Esophagus squamous epithelium (tissue), 5 donors: Measurements from ENCODE around the gene CYP26B1. TPM values are rescaled to one million over a fixed set of nuclear protein-coding genes. Genes with fewer than 3 reads are reported as not detected.

Experiments used
- DNase-seq: peaks from one replicate; lab custom pipeline; 2025; lab: John Stamatoyannopoulos, UW
- H3K27ac ChIP-seq, 4 donors: fragments of 200-600 bp; sonication (generic); one replicate each; pipeline ENCODE4 v1.5.1; 2016 to 2019; ENCODE audit warnings: mild to moderate bottlenecking in 1 of 4
- H3K27me3 ChIP-seq, 4 donors: fragments of 200-600 bp; sonication (generic); 1 replicate in 3 of 4; 2 replicates in 1 of 4; pipeline versions ENCODE4 v1.5.1 to v1.6.0; 2017 to 2021; ENCODE audit warnings: antibody characterized with exemption in 1 of 4
- H3K36me3 ChIP-seq, 3 donors: fragments of 200-600 bp; sonication (generic); one replicate each; pipeline ENCODE4 v1.5.1; 2016 to 2019
- H3K4me1 ChIP-seq, 3 donors: fragments of 200-600 bp; sonication (generic); one replicate each; pipeline ENCODE4 v1.5.1; 2017 to 2019
- H3K4me3 ChIP-seq, 4 donors: fragments of 200-600 bp; sonication (generic); 1 replicate in 3 of 4; 2 replicates in 1 of 4; pipeline ENCODE4 v1.5.1; 2016 to 2019; ENCODE audit warnings: mild to moderate bottlenecking in 2 of 4, moderate library complexity in 1 of 4
- H3K9me3 ChIP-seq, 3 donors: fragments of 200-600 bp; sonication (generic); one replicate each; pipeline ENCODE4 v1.5.1; 2016 to 2019
- POLR2A ChIP-seq, 4 donors: fragments of 450-650 bp; IDR thresholded peaks; one replicate each; pipeline ENCODE4 v1.6.1; 2017; ENCODE audit warnings: antibody characterized with exemption in 4 of 4, mild to moderate bottlenecking in 4 of 4, moderate library complexity in 3 of 4
- WGBS, 2 donors: methylation state at CpG; one replicate each; pipeline ENCODE4 v1.1.5; 2018; 5-methylcytosine and 5-hydroxymethylcytosine counted together
- intact Hi-C: fragments of 100-400 bp; cut with DNase I; formaldehyde crosslinking; loops from one replicate; pipeline ENCODE4 v1.15.0; 2022
- total RNA-seq, 4 donors: library from RNA; depleted of rRNA; stranded (reverse); fragments of >200 nt; gene quantifications; one replicate each; pipeline ENCODE4 v1.1.0, GENCODE V29; 2016
- TF ChIP-seq, protein P1 (sequence below), 6 experiments: fragments of 450-650 bp in 4 of 6; fragments of 200-600 bp in 2 of 6; sonication (generic) in 2 of 6; IDR thresholded peaks; one replicate each; pipeline ENCODE4 v1.5.1; 2016 to 2019; ENCODE audit warnings: antibody characterized with exemption in 6 of 6, mild to moderate bottlenecking in 4 of 6, moderate library complexity in 4 of 6
- donor health status: DM: yes; HTN: yes; CAD: no.

Gene CYP26B1
- total RNA-seq, 4 donors from 2014 or later, result 0.62 to 6.7 (median 1.3) TPM

GRCh38 chr2:72149556-72150156 lies 2.0 kb upstream of the CYP26B1 start:
- TF ChIP-seq POLR2A (IDR thresholded peaks at IDR 0.05), result no peak
- TF ChIP-seq, protein P1, sequence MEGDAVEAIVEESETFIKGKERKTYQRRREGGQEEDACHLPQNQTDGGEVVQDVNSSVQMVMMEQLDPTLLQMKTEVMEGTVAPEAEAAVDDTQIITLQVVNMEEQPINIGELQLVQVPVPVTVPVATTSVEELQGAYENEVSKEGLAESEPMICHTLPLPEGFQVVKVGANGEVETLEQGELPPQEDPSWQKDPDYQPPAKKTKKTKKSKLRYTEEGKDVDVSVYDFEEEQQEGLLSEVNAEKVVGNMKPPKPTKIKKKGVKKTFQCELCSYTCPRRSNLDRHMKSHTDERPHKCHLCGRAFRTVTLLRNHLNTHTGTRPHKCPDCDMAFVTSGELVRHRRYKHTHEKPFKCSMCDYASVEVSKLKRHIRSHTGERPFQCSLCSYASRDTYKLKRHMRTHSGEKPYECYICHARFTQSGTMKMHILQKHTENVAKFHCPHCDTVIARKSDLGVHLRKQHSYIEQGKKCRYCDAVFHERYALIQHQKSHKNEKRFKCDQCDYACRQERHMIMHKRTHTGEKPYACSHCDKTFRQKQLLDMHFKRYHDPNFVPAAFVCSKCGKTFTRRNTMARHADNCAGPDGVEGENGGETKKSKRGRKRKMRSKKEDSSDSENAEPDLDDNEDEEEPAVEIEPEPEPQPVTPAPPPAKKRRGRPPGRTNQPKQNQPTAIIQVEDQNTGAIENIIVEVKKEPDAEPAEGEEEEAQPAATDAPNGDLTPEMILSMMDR (IDR thresholded peaks at IDR 0.05), result no peak
- Histone ChIP-seq H3K9me3 (no peaks in the 10 kb centered on the region), H3K27me3 (peaks cover 4 to 89% (median 19%) of the 10 kb centered on the region in 4 donors), H3K36me3 (no peaks in the 10 kb centered on the region), H3K27ac (peak overlapping the region in 1 of 4 donors; percentile 63), H3K4me1 (peaks cover 31 to 58% (median 47%) of the 10 kb centered on the region in 3 donors), H3K4me3 (peak overlapping the region; percentile 35 to 64 (median 45))
- DNase-seq, result no peak
- intact Hi-C loops, result loop anchor here (5.0 to 10.0 kb wide), 4 partner anchors 227 to 602 kb away; no protein-coding TSS in a partner anchor
- 0% methylated on average over 5 of the region's 45 CpGs for WGBS, 2 donors

- peak overlapping the region; percentile 35 to 64 (median 45) for H3K4me3 ChIP-seq
- H3K27ac ChIP-seq, result peak overlapping the region in 3 of 4 donors; percentile 22 to 63 (median 50)
- H3K36me3 ChIP-seq, result no peaks in the 10 kb centered on the region
- WGBS, 2 donors, result 0 to 1% methylated on average over 10 to 46 of the region's 65 CpGs
- no peaks in the 10 kb centered on the region for H3K9me3 ChIP-seq
- intact Hi-C loops, result loop anchor here (5.0 to 10.0 kb wide), 2 partner anchors 342 to 544 kb away; no protein-coding TSS in a partner anchor
- DNase-seq, result no peak
- no peak for TF ChIP-seq POLR2A (IDR thresholded peaks at IDR 0.05)
- TF ChIP-seq, protein P1 (IDR thresholded peaks at IDR 0.05), result no peak
- H3K4me1 ChIP-seq, result peaks cover 36 to 63% (median 53%) of the 10 kb centered on the region in 3 donors
- peaks cover 4 to 89% (median 19%) of the 10 kb centered on the region in 4 donors for H3K27me3 ChIP-seq
These were observed 1.3 kb upstream of the CYP26B1 start for GRCh38 chr2:72148837-72149555.

DNA sequence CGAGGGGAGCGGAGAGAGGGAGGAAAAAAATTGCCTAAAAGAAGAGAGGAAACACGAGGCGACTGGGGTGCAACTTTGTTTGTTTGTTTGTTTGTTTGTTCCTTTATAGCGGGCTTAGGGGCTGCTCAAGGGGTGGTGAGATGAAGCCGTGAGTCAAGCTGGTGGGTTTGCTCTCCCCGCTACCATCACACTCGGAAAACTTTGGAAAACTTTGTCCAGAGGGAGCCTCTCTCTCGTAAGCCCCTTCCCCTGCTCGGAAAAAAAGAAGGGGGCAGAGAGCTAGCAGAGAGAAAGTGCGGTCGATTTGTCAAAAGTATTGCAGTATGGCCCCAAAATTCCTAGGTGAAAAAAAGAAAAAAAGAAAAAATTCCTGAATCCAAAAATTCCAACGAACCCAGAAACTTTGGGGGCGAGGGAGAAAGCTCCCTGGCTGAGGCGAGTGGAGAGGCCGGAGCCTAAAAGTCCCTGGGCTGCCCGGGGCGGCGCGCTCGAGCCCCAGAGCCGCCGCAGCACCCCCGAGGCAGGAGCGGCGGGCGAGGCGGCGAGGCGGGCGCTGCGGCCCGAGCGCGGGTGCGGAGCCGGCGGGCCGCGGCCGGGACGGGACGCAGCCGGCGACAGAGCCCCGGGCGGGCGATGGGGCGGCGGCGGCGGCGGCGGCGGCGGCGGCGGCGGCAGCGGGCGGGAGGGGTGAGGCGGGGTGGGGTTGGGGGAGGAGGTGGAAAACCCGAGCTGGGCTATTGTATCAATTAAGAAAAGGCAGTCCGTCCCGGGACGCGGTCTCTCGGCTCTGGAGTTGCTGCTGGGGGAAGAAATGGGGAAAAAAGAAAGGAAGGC lies 558 bp upstream of the CYP26B1 start:
- TF ChIP-seq POLR2A (IDR thresholded peaks at IDR 0.05), result no peak
- TF ChIP-seq, protein P1 (IDR thresholded peaks at IDR 0.05), result no peak
- Histone ChIP-seq H3K4me1 (peaks cover 43 to 71% (median 61%) of the 10 kb centered on the region in 3 donors), H3K27ac (peak overlapping the region in 3 of 4 donors; percentile 22 to 63 (median 50)), H3K9me3 (no peaks in the 10 kb centered on the region), H3K36me3 (no peaks in the 10 kb centered on the region), H3K27me3 (peaks cover 4 to 89% (median 19%) of the 10 kb centered on the region in 4 donors), H3K4me3 (peak overlapping the region; percentile 35 to 64 (median 45))
- no peak for DNase-seq
- 1 to 2% methylated on average over 32 to 40 of the region's 68 CpGs for WGBS, 2 donors
- intact Hi-C loops, result loop anchor here (5.0 to 10.0 kb wide), 2 partner anchors 341 to 543 kb away; no protein-coding TSS in a partner anchor

GRCh38 chr2:72146347-72147302 lies 1.0 kb downstream of the CYP26B1 start:
- 1 to 23% methylated on average over 33 to 42 of the region's 58 CpGs for WGBS, 2 donors
- H3K27me3 ChIP-seq, result peaks cover 4 to 97% (median 19%) of the 10 kb centered on the region in 4 donors
- no peak for TF ChIP-seq POLR2A (IDR thresholded peaks at IDR 0.05)
- TF ChIP-seq, protein P1 (IDR thresholded peaks at IDR 0.05), result no peak
- peak overlapping the region; percentile 23 to 64 (median 45) for H3K4me3 ChIP-seq
- H3K4me1 ChIP-seq, result peaks cover 50 to 86% (median 71%) of the 10 kb centered on the region in 3 donors
- no peaks in the 10 kb centered on the region for H3K36me3 ChIP-seq
- intact Hi-C loops, result loop anchor here (5.0 to 10.0 kb wide), 2 partner anchors 339 to 542 kb away; no protein-coding TSS in a partner anchor
- DNase-seq, result no peak
- peak overlapping the region in 1 of 4 donors; percentile 76 for H3K27ac ChIP-seq
- no peaks in the 10 kb centered on the region for H3K9me3 ChIP-seq
